Hepatocyte (in vitro differentiated cells): Measurements from ENCODE around the gene JAKMIP3.

Experiments used
- CTCF ChIP-seq: fragments of 200-600 bp; sonication (generic); IDR thresholded peaks from 2 replicates; pipeline ENCODE4 v1.5.1; 2016; ENCODE audit warnings: antibody characterized with exemption, mild to moderate bottlenecking; ENCODE audit not compliant: poor library complexity
- EZH2 ChIP-seq: fragments of 200-600 bp; sonication (generic); IDR thresholded peaks from 2 replicates; pipeline ENCODE4 v1.6.1; 2016; ENCODE audit warnings: antibody characterized with exemption, mild to moderate bottlenecking, borderline replicate concordance

GRCh38 chr10:132021504-132022143, 44.1 kb upstream of the JAKMIP3 start:
- TF ChIP-seq CTCF (no peak), EZH2 (no peak)
